ENCODE results near the gene YDJC.
"Not testable (repeated sequence)": the region's sequence is repeated elsewhere in the genome, so short reads cannot be mapped to it uniquely, and the experiment has no call there.

YDJC gene

GRCh38 chr22:21613553-21614233, 16.1 kb downstream of the YDJC start:
- Histone ChIP-seq H3K9ac (ENCODE audit: low read depth, low read length) (no peak overlapping the region), H3K4me1 (ENCODE audit: insufficient read depth, low read length) (no peaks in the 10 kb centered on the region)

GRCh38 chr22:21612858-21613257, 17.0 kb downstream of the YDJC start:
- H3K9me3 ChIP-seq (ENCODE audit: control insufficient read depth, insufficient read depth, low read length) = no peaks in the 10 kb centered on the region
- peaks cover 19% of the 10 kb centered on the region for H3K36me3 ChIP-seq (ENCODE audit: insufficient read depth, low read length)
- no peaks in the 10 kb centered on the region for H3K4me1 ChIP-seq (ENCODE audit: insufficient read depth, low read length)
- no peak overlapping the region for H3K9ac ChIP-seq (ENCODE audit: low read depth, low read length)

More at GRCh38 chr22:21613553-21614233, 16.1 kb downstream of the YDJC start:
- Histone ChIP-seq H3K9me3 (ENCODE audit: control insufficient read depth, insufficient read depth, low read length) (no peaks in the 10 kb centered on the region), H3K36me3 (ENCODE audit: insufficient read depth, low read length) (peaks cover 19% of the 10 kb centered on the region)

GRCh38 chr22:21611210-21611977, 18.4 kb downstream of the YDJC start:
- no peaks in the 10 kb centered on the region for H3K4me1 ChIP-seq (ENCODE audit: insufficient read depth, low read length)
- H3K9ac ChIP-seq (ENCODE audit: low read depth, low read length) = no peak overlapping the region
- H3K9me3 ChIP-seq (ENCODE audit: control insufficient read depth, insufficient read depth, low read length) = no peaks in the 10 kb centered on the region
- peaks cover 19% of the 10 kb centered on the region for H3K36me3 ChIP-seq (ENCODE audit: insufficient read depth, low read length)

- H3K9ac ChIP-seq (ENCODE audit: low read depth, low read length); H3K9me3 ChIP-seq (ENCODE audit: control insufficient read depth, insufficient read depth, low read length); H3K4me1 ChIP-seq (ENCODE audit: insufficient read depth, low read length): not testable (repeated sequence)
- H3K36me3 ChIP-seq (ENCODE audit: insufficient read depth, low read length) = peaks cover 14% of the 10 kb centered on the region
Measured at GRCh38 chr22:21609556-21610157, 20.2 kb downstream of the YDJC start.

GRCh38 chr22:21606775-21607174, 23.0 kb downstream of the YDJC start:
- Histone ChIP-seq H3K9ac (ENCODE audit: low read depth, low read length) (no peak overlapping the region), H3K9me3 (ENCODE audit: control insufficient read depth, insufficient read depth, low read length) (no peaks in the 10 kb centered on the region), H3K4me1 (ENCODE audit: insufficient read depth, low read length) (no peaks in the 10 kb centered on the region), H3K36me3 (ENCODE audit: insufficient read depth, low read length) (peaks cover 4% of the 10 kb centered on the region)

- no peaks in the 10 kb centered on the region for H3K9me3 ChIP-seq (ENCODE audit: control insufficient read depth, insufficient read depth, low read length)
- no peaks in the 10 kb centered on the region; the same call in 1 of the 2 replicates for H3K36me3 ChIP-seq (ENCODE audit: insufficient read depth, low read length)
- H3K9ac ChIP-seq (ENCODE audit: low read depth, low read length) = no peak overlapping the region
- H3K4me1 ChIP-seq (ENCODE audit: insufficient read depth, low read length) = no peaks in the 10 kb centered on the region
Measured at GRCh38 chr22:21605887-21606564, 23.8 kb downstream of the YDJC start.

- Histone ChIP-seq H3K9ac (ENCODE audit: low read depth, low read length) (no peak overlapping the region), H3K4me1 (ENCODE audit: insufficient read depth, low read length) (no peaks in the 10 kb centered on the region), H3K9me3 (ENCODE audit: control insufficient read depth, insufficient read depth, low read length) (no peaks in the 10 kb centered on the region), H3K36me3 (ENCODE audit: insufficient read depth, low read length) (no peaks in the 10 kb centered on the region)
Measured at GRCh38 chr22:21603973-21604372, 25.8 kb downstream of the YDJC start.

- H3K9ac ChIP-seq (ENCODE audit: low read depth, low read length) = no peak overlapping the region
- H3K4me1 ChIP-seq (ENCODE audit: insufficient read depth, low read length) = no peaks in the 10 kb centered on the region
- H3K9me3 ChIP-seq (ENCODE audit: control insufficient read depth, insufficient read depth, low read length) = no peaks in the 10 kb centered on the region
- H3K36me3 ChIP-seq (ENCODE audit: insufficient read depth, low read length) = no peaks in the 10 kb centered on the region
Measured at GRCh38 chr22:21602579-21602978, 27.2 kb downstream of the YDJC start.

GRCh38 chr22:21599053-21599893, 30.5 kb downstream of the YDJC start:
- 0 out of 2 replicates have a peak, but pooled peaks cover 2% of the 10 kb centered on the region for H3K36me3 ChIP-seq (ENCODE audit: insufficient read depth, low read length)
- H3K9me3 ChIP-seq (ENCODE audit: control insufficient read depth, insufficient read depth, low read length) = no peaks in the 10 kb centered on the region
- no peaks in the 10 kb centered on the region for H3K4me1 ChIP-seq (ENCODE audit: insufficient read depth, low read length)
- H3K9ac ChIP-seq (ENCODE audit: low read depth, low read length) = no peak overlapping the region

- H3K9me3 ChIP-seq (ENCODE audit: control insufficient read depth, insufficient read depth, low read length) = no peaks in the 10 kb centered on the region
- no peaks in the 10 kb centered on the region for H3K4me1 ChIP-seq (ENCODE audit: insufficient read depth, low read length)
- peaks cover 6% of the 10 kb centered on the region; the same call in 1 of the 2 replicates for H3K36me3 ChIP-seq (ENCODE audit: insufficient read depth, low read length)
- H3K9ac ChIP-seq (ENCODE audit: low read depth, low read length) = no peak overlapping the region
Measured at GRCh38 chr22:21598302-21598701, 31.5 kb downstream of the YDJC start.

- not testable (repeated sequence) for H3K4me1 ChIP-seq (ENCODE audit: insufficient read depth, low read length); H3K36me3 ChIP-seq (ENCODE audit: insufficient read depth, low read length); H3K9ac ChIP-seq (ENCODE audit: low read depth, low read length); H3K9me3 ChIP-seq (ENCODE audit: control insufficient read depth, insufficient read depth, low read length)
Measured at GRCh38 chr22:21596356-21597135, 33.3 kb downstream of the YDJC start.

- Histone ChIP-seq H3K36me3 (ENCODE audit: insufficient read depth, low read length) (peaks cover 9% of the 10 kb centered on the region), H3K4me1 (ENCODE audit: insufficient read depth, low read length) (no peaks in the 10 kb centered on the region), H3K9me3 (ENCODE audit: control insufficient read depth, insufficient read depth, low read length) (no peaks in the 10 kb centered on the region), H3K9ac (ENCODE audit: low read depth, low read length) (no peak overlapping the region)
Measured at GRCh38 chr22:21594865-21595452, 34.9 kb downstream of the YDJC start.

Measured in ES-I3 (cell line).